B cell (primary cell): ENCODE measurements around the gene STAC3. TPM values are rescaled to one million over a fixed set of nuclear protein-coding genes. Genes with fewer than 3 reads are reported as not detected.
A peak's percentile ranks its signal among the peaks of the same experiment; 100 is the strongest.

Experiments
- ATAC-seq: fragments of 200-7000 bp; cut with Tn5 transposase; one replicate; pipeline ENCODE4 v1.10.0; 2021; ENCODE audit warnings: low read depth, mild to moderate bottlenecking, moderate number of reproducible peaks, moderate library complexity
- CTCF ChIA-PET: fragments of 350-600 bp; sonication (Branson Sonifier 250); formaldehyde crosslinking; loops from one replicate; lab custom pipeline; 2021; ENCODE audit warnings: antibody characterized with exemption, inconsistent platforms; lab: Charles Lee
- POLR2A ChIA-PET: fragments of 350-600 bp; sonication (Branson Sonifier 250); formaldehyde crosslinking; loops from one replicate; lab custom pipeline; 2021; ENCODE audit warnings: antibody characterized with exemption; lab: Charles Lee
- DNase-seq: peaks from one replicate; pipeline ENCODE4 v3.0.0; 2013
- H2AFZ ChIP-seq: 2 replicates; pipeline ENCODE4 v1.6.1; 2012; ENCODE audit warnings: mild to moderate bottlenecking, low read depth, low read length; ENCODE audit not compliant: insufficient read depth, poor library complexity, severe bottlenecking
- H3K27ac ChIP-seq, 2 donors: 1 replicate in 1 of 2; 2 replicates in 1 of 2; pipeline ENCODE4 v1.5.1; 2012 to 2013; ENCODE audit warnings: low read length in 2 of 2, mild to moderate bottlenecking in 2 of 2, moderate library complexity in 1 of 2
- H3K27me3 ChIP-seq, 4 experiments: fragments of 200-600 bp in 1 of 4; sonication (generic) in 1 of 4; replicated peaks in 1 of 4; 1 replicate in 2 of 4; 2 replicates in 2 of 4; pipeline versions ENCODE4 v1.6.1 to v1.7.0; 2013 to 2016; ENCODE audit warnings: low read length in 3 of 4, mild to moderate bottlenecking in 2 of 4, mixed read lengths in 1 of 4, moderate library complexity in 1 of 4; ENCODE audit not compliant: insufficient read depth in 4 of 4, control insufficient read depth in 3 of 4; ENCODE audit errors: control extremely low read depth in 1 of 4
- H3K36me3 ChIP-seq, 2 experiments: replicated peaks in 1 of 2; 1 replicate in 1 of 2; 2 replicates in 1 of 2; pipeline versions ENCODE4 v1.6.1 to v1.7.1; 2013; ENCODE audit warnings: low read length in 1 of 2; ENCODE audit not compliant: insufficient read depth in 2 of 2, control insufficient read depth in 1 of 2; ENCODE audit errors: control extremely low read depth in 1 of 2, extremely low read depth in 1 of 2
- H3K4me1 ChIP-seq, 2 donors: fragments of 200-600 bp in 1 of 2; sonication (generic) in 1 of 2; 1 replicate in 1 of 2; 2 replicates in 1 of 2; pipeline versions ENCODE4 v1.5.1 to v1.6.1; 2013 to 2017; ENCODE audit warnings: low read length in 2 of 2; ENCODE audit not compliant: control insufficient read depth in 2 of 2, insufficient read depth in 2 of 2
- H3K4me2 ChIP-seq: replicated peaks from 2 replicates; pipeline ENCODE3; 2012; ENCODE audit warnings: mild to moderate bottlenecking, low read depth, low read length; ENCODE audit not compliant: poor library complexity, severe bottlenecking
- H3K4me3 ChIP-seq, 5 experiments: fragments of 200-600 bp in 1 of 5; sonication (generic) in 1 of 5; 1 replicate in 3 of 5; 2 replicates in 2 of 5; pipeline versions ENCODE4 v1.5.1 to v1.7.0; 2011 to 2016; ENCODE audit warnings: low read length in 4 of 5, mild to moderate bottlenecking in 4 of 5, low read depth in 2 of 5, control low read depth in 1 of 5, moderate library complexity in 1 of 5; ENCODE audit not compliant: insufficient read depth in 1 of 5; ENCODE audit errors: control extremely low read depth in 1 of 5, extremely low read depth in 1 of 5
- H3K79me2 ChIP-seq: fragments of 200-600 bp; sonication (generic); one replicate; pipeline ENCODE4 v1.6.0; 2016; ENCODE audit warnings: low read length; ENCODE audit not compliant: control insufficient read depth, insufficient read depth
- H3K9ac ChIP-seq: fragments of 200-600 bp; sonication (generic); 2 replicates; pipeline ENCODE4 v1.6.1; 2017; ENCODE audit warnings: mild to moderate bottlenecking, low read length, moderate library complexity
- H3K9me3 ChIP-seq, 3 donors: one replicate each; pipeline versions ENCODE4 v1.6.1 to v1.7.1; 2013; ENCODE audit warnings: low read length in 2 of 3; ENCODE audit not compliant: control insufficient read depth in 2 of 3, insufficient read depth in 1 of 3; ENCODE audit errors: control extremely low read depth in 1 of 3
- H4K20me1 ChIP-seq: 2 replicates; pipeline ENCODE4 v1.6.0; 2012; ENCODE audit warnings: mild to moderate bottlenecking, low read length; ENCODE audit not compliant: insufficient read depth, control insufficient read depth, poor library complexity, severe bottlenecking
- H3K27ac Mint-ChIP-seq: one replicate; pipeline ENCODE4 v1.8.0; 2021; ENCODE audit warnings: mixed read lengths
- H3K27me3 Mint-ChIP-seq: one replicate; pipeline ENCODE4 v1.8.0; 2021; ENCODE audit warnings: mixed read lengths
- H3K4me1 Mint-ChIP-seq: one replicate; pipeline ENCODE4 v1.8.0; 2021; ENCODE audit warnings: mixed read lengths
- H3K4me3 Mint-ChIP-seq: one replicate; pipeline ENCODE4 v1.8.0; 2021; ENCODE audit warnings: mixed read lengths
- H3K9me3 Mint-ChIP-seq: one replicate; pipeline ENCODE4 v1.8.0; 2022; ENCODE audit warnings: mixed read lengths; ENCODE audit not compliant: insufficient read depth
- CTCF ChIP-seq: fragments of 200-600 bp; IDR thresholded peaks from one replicate; pipeline ENCODE4 v1.8.0; 2022; ENCODE audit warnings: antibody characterized with exemption, mild to moderate bottlenecking
- EZH2 ChIP-seq: IDR thresholded peaks from 2 replicates; pipeline ENCODE4 v1.6.1; 2012; ENCODE audit warnings: borderline replicate concordance, low read depth, mild to moderate bottlenecking, moderate library complexity, low read length; ENCODE audit not compliant: insufficient read depth, poor library complexity, severe bottlenecking
- WGBS: methylation state at CpG from one replicate; pipeline ENCODE4 v1.1.5; 2013; ENCODE audit warnings: missing lambda C conversion rate; ENCODE audit not compliant: insufficient coverage; 5-methylcytosine and 5-hydroxymethylcytosine counted together
- intact Hi-C: fragments of 100-400 bp; cut with micrococcal nuclease; formaldehyde crosslinking; loops from one replicate; pipeline ENCODE4 v1.10.0; 2022
- polyA plus RNA-seq: library from polyadenylated mRNA; depleted of rRNA; stranded (reverse); fragments of >200 nt; gene quantifications from 2 replicates; pipeline ENCODE4 v1.2.3, GENCODE V29; 2012
- total RNA-seq, 2 donors: library from RNA; stranded (reverse); fragments of 120-200 nt in 1 of 2; gene quantifications; 1 replicate in 1 of 2; 2 replicates in 1 of 2; pipeline versions ENCODE4 v1.2.3 to v1.2.4, GENCODE V29; 2013 to 2022

Gene STAC3
- total and polyA plus RNA-seq, 2 donors (not counting 1 experiment from before 2014, with no cell fraction given): 4.5 to 6.2 TPM

- Mint-ChIP-seq H3K4me3 (peak overlapping the region; percentile 88), H3K4me1 (peaks cover 91% of the 10 kb centered on the region), H3K27me3 (peaks cover 12% of the 10 kb centered on the region), H3K9me3 (no peaks in the 10 kb centered on the region), H3K27ac (peak overlapping the region; percentile 100)
- Histone ChIP-seq H3K9ac (peak overlapping the region; percentile 6), H3K4me1 (peaks cover 72 to 89% of the 10 kb centered on the region in 2 donors), H3K79me2 (peaks cover 26% of the 10 kb centered on the region), H4K20me1 (peaks cover 7% of the 10 kb centered on the region), H3K9me3 (peaks cover 0 to 11% (median 0%) of the 10 kb centered on the region in 3 donors), H3K27me3 (peaks cover 0 to 37% (median 14%) of the 10 kb centered on the region in 4 experiments), H3K27ac (peak overlapping the region; percentile 86 to 88), H3K4me2 (peak overlapping the region; percentile 84), H3K36me3 (peaks cover 0 to 37% of the 10 kb centered on the region in 2 experiments), H2AFZ (no peak overlapping the region), H3K4me3 (peak overlapping the region in 2 of 5 experiments; percentile 3 to 15)
- ChIA-PET POLR2A (interaction anchor here (9.2 to 11.2 kb wide), 2 partner anchors 11 to 21 kb away, joined by 89 to 110 read pairs; partner anchors contain the start of gene NXPH4), CTCF (interaction anchor here (12.1 to 31.1 kb wide), 2 partner anchors 7 to 20 kb away, joined by 360 to 838 read pairs; partner anchors contain the start of genes NXPH4 and SHMT2)
- ATAC-seq (no peak), DNase-seq (no peak)
- intact Hi-C loops: loop anchor here (10.0 kb wide), 1 partner anchor 481 kb away; the partner anchor contains the start of gene PRIM1
- WGBS: 44% methylated on average over 5 of the region's 8 CpGs
- TF ChIP-seq EZH2 (no peak), CTCF (no peak)
Measured at GRCh38 chr12:57235728-57236131, 15.3 kb downstream of the STAC3 start.
